Calu3 (cell line): ENCODE measurements around the gene AKAP10. TPM values are rescaled to one million over a fixed set of nuclear protein-coding genes. Genes with fewer than 3 reads are reported as not detected.

Experiments
- BruUV-seq: library from RNA; stranded (reverse); fragments of 400-500 nt; replicated peaks from 2 replicates; lab custom pipeline; 2021; lab: Mats Ljungman, UMichigan
- CTCF ChIA-PET: fragments of 300-600 bp; sonication (Branson Sonifier 250); formaldehyde crosslinking; loops from one replicate; lab custom pipeline; 2022; ENCODE audit warnings: antibody characterized with exemption; lab: Charles Lee
- DNase-seq: peaks from one replicate; pipeline ENCODE4 v3.0.0; 2022
- H3K27ac Mint-ChIP-seq: one replicate; pipeline ENCODE4 v1.8.0; 2022; ENCODE audit warnings: mixed read lengths; ENCODE audit not compliant: unreplicated experiment
- H3K27me3 Mint-ChIP-seq: one replicate; pipeline ENCODE4 v1.8.0; 2022; ENCODE audit warnings: mixed read lengths; ENCODE audit not compliant: unreplicated experiment
- H3K36me3 Mint-ChIP-seq: one replicate; pipeline ENCODE4 v1.8.0; 2022; ENCODE audit warnings: mild to moderate bottlenecking, moderate library complexity, mixed read lengths; ENCODE audit not compliant: insufficient read depth, unreplicated experiment
- H3K4me1 Mint-ChIP-seq: one replicate; pipeline ENCODE4 v1.8.0; 2022; ENCODE audit warnings: mild to moderate bottlenecking, low read depth, mixed read lengths; ENCODE audit not compliant: unreplicated experiment
- H3K4me3 Mint-ChIP-seq: one replicate; pipeline ENCODE4 v1.8.0; 2022; ENCODE audit warnings: mild to moderate bottlenecking, low read depth, moderate library complexity, mixed read lengths; ENCODE audit not compliant: unreplicated experiment
- H3K9me3 Mint-ChIP-seq: one replicate; pipeline ENCODE4 v1.8.0; 2022; ENCODE audit warnings: low read depth, mixed read lengths; ENCODE audit not compliant: unreplicated experiment
- CTCF ChIP-seq: fragments of 200-600 bp; IDR thresholded peaks from one replicate; pipeline ENCODE4 v1.8.0; 2022; ENCODE audit warnings: antibody characterized with exemption; ENCODE audit not compliant: unreplicated experiment
- intact Hi-C: fragments of 100-400 bp; cut with micrococcal nuclease; formaldehyde crosslinking; loops from one replicate; pipeline ENCODE4 v1.10.0; 2022; ENCODE audit not compliant: unreplicated experiment
- total RNA-seq: library from RNA; stranded (reverse); gene quantifications from 2 replicates; pipeline ENCODE4 v1.2.3, GENCODE V29; 2022

AKAP10 gene
- total RNA-seq, 1 experiment from 2014 or later, result 25.2 TPM

- H3K4me3 Mint-ChIP-seq, result no peak overlapping the region
- no TSS peak for BruUV-seq
- TF ChIP-seq CTCF, result no peak
- H3K36me3 Mint-ChIP-seq, result peaks cover 14% of the 10 kb centered on the region
- no peak overlapping the region for H3K27ac Mint-ChIP-seq
- intact Hi-C loops, result no loop called here
- no peaks in the 10 kb centered on the region for H3K4me1 Mint-ChIP-seq
- H3K9me3 Mint-ChIP-seq, result no peaks in the 10 kb centered on the region
- H3K27me3 Mint-ChIP-seq, result no peaks in the 10 kb centered on the region
- CTCF ChIA-PET, result no interaction called here
- no peak for DNase-seq
These were observed 72.1 kb downstream of the AKAP10 start for GRCh38 chr17:19905502-19905901.

GRCh38 chr17:19904924-19905323, 72.7 kb downstream of the AKAP10 start:
- Mint-ChIP-seq H3K9me3 (no peaks in the 10 kb centered on the region), H3K36me3 (peaks cover 14% of the 10 kb centered on the region), H3K27me3 (no peaks in the 10 kb centered on the region), H3K27ac (no peak overlapping the region), H3K4me3 (no peak overlapping the region), H3K4me1 (no peaks in the 10 kb centered on the region)
- TF ChIP-seq CTCF, result no peak
- CTCF ChIA-PET, result no interaction called here
- no TSS peak for BruUV-seq
- DNase-seq, result no peak
- intact Hi-C loops, result no loop called here

DNA sequence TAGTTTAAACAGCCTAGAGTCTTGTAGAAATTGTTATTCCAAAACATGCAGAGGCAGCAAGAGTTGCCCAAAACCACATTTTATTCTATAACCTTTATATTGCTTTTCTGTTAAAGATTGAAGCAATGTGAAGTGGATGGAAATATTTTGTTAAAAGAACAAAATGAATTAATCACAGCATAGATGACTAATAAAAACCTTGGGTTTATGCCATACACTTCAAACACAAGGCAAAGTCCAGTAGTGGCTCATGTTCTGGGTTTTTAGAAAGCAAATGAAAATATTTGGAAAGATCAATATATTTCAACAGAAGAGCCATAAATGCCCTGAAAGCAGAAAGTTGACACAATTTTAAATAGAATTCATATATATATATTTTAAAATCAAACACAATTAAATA, 73.2 kb downstream of the AKAP10 start:
- Mint-ChIP-seq H3K4me1 (no peaks in the 10 kb centered on the region), H3K4me3 (no peak overlapping the region), H3K36me3 (peaks cover 14% of the 10 kb centered on the region), H3K9me3 (no peaks in the 10 kb centered on the region), H3K27me3 (no peaks in the 10 kb centered on the region), H3K27ac (no peak overlapping the region)
- intact Hi-C loops, result no loop called here
- TF ChIP-seq CTCF, result no peak
- no TSS peak for BruUV-seq
- DNase-seq, result no peak
- CTCF ChIA-PET, result no interaction called here

DNA sequence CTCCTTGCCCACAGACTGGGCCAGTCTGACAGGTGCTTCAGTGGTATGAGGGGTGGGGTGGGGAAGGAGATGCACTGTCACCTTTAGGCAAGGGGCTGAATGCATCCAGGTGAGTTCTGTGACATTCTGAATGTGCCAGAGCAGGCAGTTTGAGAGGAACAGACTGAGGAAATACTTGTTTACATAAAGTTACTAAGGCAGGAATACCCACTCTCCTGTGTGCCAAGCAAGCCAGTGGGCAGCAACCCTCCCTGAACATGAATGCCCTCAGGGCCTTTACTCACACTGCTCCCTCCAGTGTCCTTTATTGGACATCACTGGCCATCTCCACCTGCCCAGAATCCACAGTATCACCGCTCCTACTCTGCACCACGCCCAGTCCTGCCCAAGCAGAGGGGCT, 76.8 kb downstream of the AKAP10 start:
- no peak overlapping the region for H3K27ac Mint-ChIP-seq
- no TSS peak for BruUV-seq
- no peak overlapping the region for H3K4me3 Mint-ChIP-seq
- no peaks in the 10 kb centered on the region for H3K9me3 Mint-ChIP-seq
- CTCF ChIA-PET, result no interaction called here
- no peaks in the 10 kb centered on the region for H3K27me3 Mint-ChIP-seq
- no peak for TF ChIP-seq CTCF
- no peak for DNase-seq
- intact Hi-C loops, result no loop called here
- H3K4me1 Mint-ChIP-seq, result no peaks in the 10 kb centered on the region
- H3K36me3 Mint-ChIP-seq, result peaks cover 10% of the 10 kb centered on the region
